Hepatocyte (in vitro differentiated cells): Measurements from ENCODE around the gene PALD1.

ENCODE experiments used
- CTCF ChIP-seq: fragments of 200-600 bp; sonication (generic); IDR thresholded peaks from 2 replicates; pipeline ENCODE4 v1.5.1; 2016; ENCODE audit warnings: antibody characterized with exemption, mild to moderate bottlenecking; ENCODE audit not compliant: poor library complexity
- EZH2 ChIP-seq: fragments of 200-600 bp; sonication (generic); IDR thresholded peaks from 2 replicates; pipeline ENCODE4 v1.6.1; 2016; ENCODE audit warnings: antibody characterized with exemption, mild to moderate bottlenecking, borderline replicate concordance

GRCh38 chr10:70616761-70617160, 138.2 kb downstream of the PALD1 start:
- no peak for TF ChIP-seq EZH2
- no peak for TF ChIP-seq CTCF
